ENCODE measurements around the gene ZC3H4. TPM values are rescaled to one million over a fixed set of nuclear protein-coding genes. Genes with fewer than 3 reads are reported as not detected.
"Not testable (repeated sequence)": the region's sequence is repeated elsewhere in the genome, so short reads cannot be mapped to it uniquely, and the experiment has no call there.

ZC3H4 gene
- total RNA-seq, 1 experiment from 2014 or later = 51.9 TPM

GRCh38 chr19:47102346-47103060 is 11.1 kb downstream of the ZC3H4 start:
- H3K9me2 ChIP-seq (ENCODE audit: insufficient read depth) = no peaks in the 10 kb centered on the region
- no peak overlapping the region for H3K27ac ChIP-seq
- no TSS peak for BruUV-seq (replicated peaks)
- no peak for DNase-seq
- H3K4me1 ChIP-seq (replicated peaks; ENCODE audit: insufficient read depth) = peaks cover 27% of the 10 kb centered on the region
- H3K4me2 ChIP-seq = no peak overlapping the region
- no peak overlapping the region for H3K4me3 ChIP-seq
- H4K20me1 ChIP-seq (ENCODE audit: insufficient read depth) = peaks cover 21% of the 10 kb centered on the region; the same call in 1 of the 2 replicates
- CTCF ChIA-PET = interaction anchor here (0.7 kb wide), 1 partner anchor 334 kb away, joined by 3 read pairs; no protein-coding TSS in a partner anchor
- TF ChIP-seq EZH2 (IDR thresholded peaks at IDR 0.05; ENCODE audit: low read depth) = no peak
- TF ChIP-seq CTCF (conservative IDR thresholded peaks at IDR 0.05) = no peak
- H3K9me3 ChIP-seq (ENCODE audit: insufficient read depth, low read depth) = no peaks in the 10 kb centered on the region
- intact Hi-C loops (cut with micrococcal nuclease; ENCODE audit: unreplicated experiment) = no loop called here
- peaks cover 88% of the 10 kb centered on the region for H3K79me2 ChIP-seq (ENCODE audit: low read depth)
- peaks cover 41% of the 10 kb centered on the region for H3F3A ChIP-seq (ENCODE audit: insufficient read depth, low read depth)
- POLR2A ChIA-PET (ENCODE audit: unreplicated experiment) = no interaction called here
- 0 out of 2 replicates have a peak, but pooled peaks cover 11% of the 10 kb centered on the region for H3K36me3 ChIP-seq (ENCODE audit: low read depth)
- no peak overlapping the region for H2AFZ ChIP-seq
- no peaks in the 10 kb centered on the region for H3K27me3 ChIP-seq (ENCODE audit: insufficient read depth, low read depth)

GRCh38 chr19:47101116-47101515 is 12.5 kb downstream of the ZC3H4 start:
- H3K36me3 ChIP-seq (ENCODE audit: low read depth); H3K4me3 ChIP-seq; H3K9me2 ChIP-seq (ENCODE audit: insufficient read depth); CTCF ChIA-PET; BruUV-seq (replicated peaks); H3K9me3 ChIP-seq (ENCODE audit: insufficient read depth, low read depth); H3K27me3 ChIP-seq (ENCODE audit: insufficient read depth, low read depth); H2AFZ ChIP-seq; H3K27ac ChIP-seq; intact Hi-C loops (cut with micrococcal nuclease; ENCODE audit: unreplicated experiment); DNase-seq; POLR2A ChIA-PET (ENCODE audit: unreplicated experiment); H3K4me2 ChIP-seq: not testable (repeated sequence)
- H3K4me1 ChIP-seq (replicated peaks; ENCODE audit: insufficient read depth) = peaks cover 29% of the 10 kb centered on the region
- H3K79me2 ChIP-seq (ENCODE audit: low read depth) = peaks cover 85% of the 10 kb centered on the region
- H3F3A ChIP-seq (ENCODE audit: insufficient read depth, low read depth) = peaks cover 39% of the 10 kb centered on the region
- peaks cover 11% of the 10 kb centered on the region; the same call in 1 of the 2 replicates for H4K20me1 ChIP-seq (ENCODE audit: insufficient read depth)

GRCh38 chr19:47100290-47100689 is 13.3 kb downstream of the ZC3H4 start:
- Histone ChIP-seq H3K27ac (no peak overlapping the region), H3F3A (ENCODE audit: insufficient read depth, low read depth) (peaks cover 48% of the 10 kb centered on the region), H3K9me2 (ENCODE audit: insufficient read depth) (no peaks in the 10 kb centered on the region), H3K79me2 (ENCODE audit: low read depth) (peaks cover 85% of the 10 kb centered on the region), H3K4me2 (no peak overlapping the region), H2AFZ (no peak overlapping the region), H3K27me3 (ENCODE audit: insufficient read depth, low read depth) (no peaks in the 10 kb centered on the region), H3K4me3 (no peak overlapping the region), H3K36me3 (ENCODE audit: low read depth) (0 out of 2 replicates have a peak, but pooled peaks cover 6% of the 10 kb centered on the region), H3K9me3 (ENCODE audit: insufficient read depth, low read depth) (no peaks in the 10 kb centered on the region), H4K20me1 (ENCODE audit: insufficient read depth) (0 out of 2 replicates have a peak, but pooled peaks cover 9% of the 10 kb centered on the region), H3K4me1 (replicated peaks; ENCODE audit: insufficient read depth) (peaks cover 37% of the 10 kb centered on the region)
- TF ChIP-seq EZH2 (IDR thresholded peaks at IDR 0.05; ENCODE audit: low read depth) (no peak), CTCF (conservative IDR thresholded peaks at IDR 0.05) (no peak)
- CTCF ChIA-PET = no interaction called here
- BruUV-seq (replicated peaks) = no TSS peak
- POLR2A ChIA-PET (ENCODE audit: unreplicated experiment) = no interaction called here
- intact Hi-C loops (cut with micrococcal nuclease; ENCODE audit: unreplicated experiment) = no loop called here
- no peak for DNase-seq

Data from PC-9 (cell line).